ENCODE results near the gene ADAMTS17. TPM values are rescaled to one million over a fixed set of nuclear protein-coding genes. Genes with fewer than 3 reads are reported as not detected.

The ADAMTS17 gene
- total RNA-seq, 1 donor from 2014 or later, result 2.3 TPM

GRCh38 chr15:100022391-100022790 lies 319.4 kb downstream of the ADAMTS17 start:
- TF ChIP-seq CTCF (IDR thresholded peaks at IDR 0.05; ENCODE audit: insufficient read depth, low read length, poor library complexity, severe bottlenecking), result no peak
- Histone ChIP-seq H3K27me3 (ENCODE audit: control insufficient read depth, insufficient read depth, low read length) (no peaks in the 10 kb centered on the region), H3K4me3 (ENCODE audit: low read depth, low read length) (no peak overlapping the region), H3K36me3 (ENCODE audit: control insufficient read depth, insufficient read depth, low read length) (no peaks in the 10 kb centered on the region)
- DNase-seq (ENCODE audit: low read depth), result no peak

GRCh38 chr15:100021653-100022052 lies 320.1 kb downstream of the ADAMTS17 start:
- no peak for TF ChIP-seq CTCF (IDR thresholded peaks at IDR 0.05; ENCODE audit: insufficient read depth, low read length, poor library complexity, severe bottlenecking)
- no peak overlapping the region for H3K4me3 ChIP-seq (ENCODE audit: low read depth, low read length)
- no peak for DNase-seq (ENCODE audit: low read depth)
- H3K27me3 ChIP-seq (ENCODE audit: control insufficient read depth, insufficient read depth, low read length), result no peaks in the 10 kb centered on the region
- H3K36me3 ChIP-seq (ENCODE audit: control insufficient read depth, insufficient read depth, low read length), result no peaks in the 10 kb centered on the region

- no peak for DNase-seq (ENCODE audit: low read depth)
- no peak for TF ChIP-seq CTCF (IDR thresholded peaks at IDR 0.05; ENCODE audit: insufficient read depth, low read length, poor library complexity, severe bottlenecking)
- H3K36me3 ChIP-seq (ENCODE audit: control insufficient read depth, insufficient read depth, low read length), result no peaks in the 10 kb centered on the region
Observed at GRCh38 chr15:100020614-100021013, 321.2 kb downstream of the ADAMTS17 start.

DNA sequence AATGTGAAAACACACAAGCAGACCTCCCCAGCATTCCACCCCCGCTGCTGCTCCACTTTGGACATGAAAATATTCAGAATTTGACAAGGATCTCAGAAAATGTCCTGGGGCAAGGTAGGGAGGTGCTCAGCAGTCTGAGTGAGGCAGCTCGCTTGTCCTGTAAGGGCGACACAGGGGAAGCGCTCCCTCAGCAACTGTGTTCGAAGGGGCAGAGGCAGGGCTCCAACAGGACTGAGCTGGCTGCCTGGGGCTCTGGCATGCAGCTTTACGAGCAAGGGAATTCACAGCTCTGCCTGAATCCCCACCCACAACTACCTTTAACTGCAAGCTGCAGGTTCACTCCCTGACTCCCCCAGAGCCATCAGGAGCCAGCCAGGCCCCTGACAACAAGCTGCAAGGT lies 321.6 kb downstream of the ADAMTS17 start:
- DNase-seq (ENCODE audit: low read depth), result no peak
- Histone ChIP-seq H3K27me3 (ENCODE audit: control insufficient read depth, insufficient read depth, low read length) (no peaks in the 10 kb centered on the region), H3K36me3 (ENCODE audit: control insufficient read depth, insufficient read depth, low read length) (no peaks in the 10 kb centered on the region), H3K4me3 (ENCODE audit: low read depth, low read length) (no peak overlapping the region)
- no peak for TF ChIP-seq CTCF (IDR thresholded peaks at IDR 0.05; ENCODE audit: insufficient read depth, low read length, poor library complexity, severe bottlenecking)

More at GRCh38 chr15:100020614-100021013, 321.2 kb downstream of the ADAMTS17 start:
- Histone ChIP-seq H3K27me3 (ENCODE audit: control insufficient read depth, insufficient read depth, low read length) (no peaks in the 10 kb centered on the region), H3K4me3 (ENCODE audit: low read depth, low read length) (no peak overlapping the region)

DNA sequence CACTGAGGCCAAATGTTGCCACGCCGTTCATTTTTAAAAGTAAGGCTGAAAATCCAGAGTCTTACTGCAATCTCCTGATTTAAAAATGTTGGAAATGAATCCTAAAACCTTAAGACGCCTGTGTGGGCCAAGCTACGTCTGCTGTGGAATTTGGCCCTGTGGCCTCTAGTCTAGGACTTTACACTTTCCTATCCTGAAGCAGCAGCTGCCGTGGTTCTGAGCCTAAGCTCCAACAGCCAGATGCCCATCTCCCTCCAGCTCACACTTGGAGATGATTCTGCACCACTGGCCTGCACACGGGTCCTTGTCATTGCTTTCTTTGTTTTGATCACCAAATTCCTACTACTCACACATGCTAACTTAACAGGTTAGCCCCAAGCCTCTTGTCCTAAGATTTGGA lies 322.2 kb downstream of the ADAMTS17 start:
- TF ChIP-seq CTCF (IDR thresholded peaks at IDR 0.05; ENCODE audit: insufficient read depth, low read length, poor library complexity, severe bottlenecking), result no peak
- no peaks in the 10 kb centered on the region for H3K27me3 ChIP-seq (ENCODE audit: control insufficient read depth, insufficient read depth, low read length)
- H3K36me3 ChIP-seq (ENCODE audit: control insufficient read depth, insufficient read depth, low read length), result no peaks in the 10 kb centered on the region
- DNase-seq (ENCODE audit: low read depth), result no peak
- H3K4me3 ChIP-seq (ENCODE audit: low read depth, low read length), result no peak overlapping the region

DNA sequence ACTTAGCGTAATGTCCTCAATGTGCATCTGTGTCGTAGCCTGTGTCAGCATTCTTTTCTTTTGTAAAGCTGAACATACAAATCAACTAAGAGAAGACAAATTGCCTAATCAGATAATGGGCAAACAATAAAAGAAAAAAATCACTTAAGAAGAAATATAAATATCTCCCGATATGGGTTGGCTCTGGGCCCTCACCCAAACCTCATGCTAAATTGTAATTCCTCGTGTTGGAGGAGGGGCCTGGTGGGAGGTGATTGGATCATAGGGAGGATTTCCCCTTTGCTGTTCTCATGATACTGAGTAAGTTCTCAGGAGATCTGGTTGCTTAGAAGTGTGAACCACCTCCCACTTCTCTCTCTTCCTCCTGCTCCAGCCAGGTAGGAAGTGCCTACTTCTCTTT lies 323.6 kb downstream of the ADAMTS17 start:
- no peak for TF ChIP-seq CTCF (IDR thresholded peaks at IDR 0.05; ENCODE audit: insufficient read depth, low read length, poor library complexity, severe bottlenecking)
- H3K27me3 ChIP-seq (ENCODE audit: control insufficient read depth, insufficient read depth, low read length), result no peaks in the 10 kb centered on the region
- no peaks in the 10 kb centered on the region for H3K36me3 ChIP-seq (ENCODE audit: control insufficient read depth, insufficient read depth, low read length)
- no peak for DNase-seq (ENCODE audit: low read depth)
- H3K4me3 ChIP-seq (ENCODE audit: low read depth, low read length), result no peak overlapping the region
